AG04450 (cell line): ENCODE data around the gene MAGI2. TPM values are rescaled to one million over a fixed set of nuclear protein-coding genes. Genes with fewer than 3 reads are reported as not detected.

ENCODE experiments used
- CTCF ChIA-PET: fragments of 300-600, 350-600 bp; formaldehyde crosslinking; extraction: SDS; loops from one replicate; lab custom pipeline; 2022; ENCODE audit warnings: antibody characterized with exemption, inconsistent platforms; lab: Charles Lee
- POLR2A ChIA-PET: fragments of 350-600 bp; formaldehyde crosslinking; extraction: SDS; loops from one replicate; lab custom pipeline; 2021; ENCODE audit warnings: antibody characterized with exemption, inconsistent platforms; lab: Yijun Ruan, JAX
- DNase-seq: peaks from one replicate; pipeline ENCODE4 v3.0.0-alpha.2; 2011; ENCODE audit warnings: low read depth, low spot score
- H3K27ac ChIP-seq: one replicate; pipeline ENCODE4 v1.5.1; 2012; ENCODE audit warnings: low read depth, low read length, control low read depth
- H3K27me3 ChIP-seq: one replicate; pipeline ENCODE4 v1.6.0; 2012; ENCODE audit warnings: low read length; ENCODE audit not compliant: control insufficient read depth, insufficient read depth
- H3K4me3 ChIP-seq: 2 replicates; pipeline ENCODE4 v1.5.1; 2011; ENCODE audit warnings: mild to moderate bottlenecking, low read depth, low read length, control low read depth
- H3K9me3 ChIP-seq: 2 replicates; pipeline ENCODE4 v1.5.1; 2012; ENCODE audit warnings: low read length; ENCODE audit not compliant: control insufficient read depth, insufficient read depth
- CTCF ChIP-seq: IDR thresholded peaks from 2 replicates; pipeline ENCODE4 v1.5.1; 2011; ENCODE audit warnings: low read depth, low read length, control low read depth, inconsistent platforms
- polyA plus RNA-seq: library from polyadenylated mRNA; depleted of rRNA; stranded (reverse); fragments of >200 nt; gene quantifications from 2 replicates; pipeline ENCODE4 v1.2.3, GENCODE V29; 2011

Gene MAGI2
- polyA plus RNA-seq, 1 experiment: 2.3 TPM

GRCh38 chr7:78038465-78039080 lies 1414.9 kb downstream of the MAGI2 start:
- peaks cover 4% of the 10 kb centered on the region; the same call in 1 of the 2 replicates for H3K9me3 ChIP-seq
- ChIA-PET CTCF (interaction anchor here (2.6 kb wide), 1 partner anchor 18 kb away, joined by 8 read pairs; no protein-coding TSS in a partner anchor), POLR2A (no interaction called here)
- no peak overlapping the region for H3K27ac ChIP-seq
- no peak for DNase-seq
- no peak for TF ChIP-seq CTCF
- no peak overlapping the region for H3K4me3 ChIP-seq
- H3K27me3 ChIP-seq: peaks cover 2% of the 10 kb centered on the region

GRCh38 chr7:78037603-78038002 lies 1415.9 kb downstream of the MAGI2 start:
- CTCF ChIA-PET: no interaction called here
- POLR2A ChIA-PET: no interaction called here

GRCh38 chr7:78033410-78033809 lies 1420.1 kb downstream of the MAGI2 start:
- H3K27me3 ChIP-seq: no peaks in the 10 kb centered on the region
- no peak for TF ChIP-seq CTCF
- no peak overlapping the region for H3K4me3 ChIP-seq
- POLR2A ChIA-PET: no interaction called here
- no peak overlapping the region for H3K27ac ChIP-seq
- DNase-seq: no peak
- CTCF ChIA-PET: interaction anchor here (1.2 to 2.2 kb wide), 3 partner anchors 8 to 101 kb away, joined by 4 to 9 read pairs (median 5); no protein-coding TSS in a partner anchor
- no peaks in the 10 kb centered on the region for H3K9me3 ChIP-seq

More at GRCh38 chr7:78037603-78038002, 1415.9 kb downstream of the MAGI2 start:
- Histone ChIP-seq H3K4me3 (no peak overlapping the region), H3K27me3 (peaks cover 2% of the 10 kb centered on the region), H3K9me3 (peaks cover 4% of the 10 kb centered on the region; the same call in 1 of the 2 replicates), H3K27ac (no peak overlapping the region)
- no peak for DNase-seq
- TF ChIP-seq CTCF: no peak

- DNase-seq: no peak
- Histone ChIP-seq H3K27me3 (no peaks in the 10 kb centered on the region), H3K4me3 (no peak overlapping the region), H3K9me3 (no peaks in the 10 kb centered on the region), H3K27ac (no peak overlapping the region)
- ChIA-PET CTCF (interaction anchor here (1.7 kb wide), 1 partner anchor 108 kb away, joined by 3 read pairs; no protein-coding TSS in a partner anchor), POLR2A (no interaction called here)
- TF ChIP-seq CTCF: no peak
Observed at GRCh38 chr7:78026492-78026891, 1427.0 kb downstream of the MAGI2 start.

- H3K27me3 ChIP-seq: no peaks in the 10 kb centered on the region
- H3K9me3 ChIP-seq: no peaks in the 10 kb centered on the region
- POLR2A ChIA-PET: no interaction called here
- no peak overlapping the region for H3K4me3 ChIP-seq
- DNase-seq: no peak
- H3K27ac ChIP-seq: no peak overlapping the region
- CTCF ChIA-PET: no interaction called here
- no peak for TF ChIP-seq CTCF
Observed at GRCh38 chr7:78024591-78024990, 1428.9 kb downstream of the MAGI2 start.
